H1 (cell line): ENCODE results near the gene TMEM89. TPM values are rescaled to one million over a fixed set of nuclear protein-coding genes. Genes with fewer than 3 reads are reported as not detected.

Experiments used
- CTCF ChIA-PET: fragments of 300-600 bp; sonication (Branson Sonifier 250); formaldehyde crosslinking; loops from one replicate; lab custom pipeline; 2021; ENCODE audit not compliant: partially characterized antibody; lab: Charles Lee
- POLR2A ChIA-PET: fragments of 300-600 bp; sonication (Branson Sonifier 250); formaldehyde crosslinking; loops from one replicate; lab custom pipeline; 2021; ENCODE audit warnings: inconsistent platforms; ENCODE audit not compliant: partially characterized antibody; lab: Charles Lee
- DNase-seq, 2 experiments: peaks; one replicate each; pipeline versions ENCODE4 v3.0.0 to v3.0.0-alpha.2; 2010 to 2022; ENCODE audit warnings: low spot score in 2 of 2, low read depth in 1 of 2, mixed read lengths in 1 of 2
- FAIRE-seq: peaks from 2 replicates; lab custom pipeline; 2011; peaks lifted over from hg19 to GRCh38; lab: Jason Lieb, UNC
- H2AFZ ChIP-seq: 2 replicates; pipeline ENCODE4 v1.8.1; 2012; ENCODE audit warnings: low read length, inconsistent platforms
- H2AK5ac ChIP-seq: 2 replicates; pipeline ENCODE4 v1.6.1; 2013; ENCODE audit warnings: low read depth, low read length
- H2BK120ac ChIP-seq: replicated peaks from 2 replicates; pipeline ENCODE3; 2013; ENCODE audit warnings: low read depth, low read length, inconsistent platforms
- H2BK12ac ChIP-seq: 2 replicates; pipeline ENCODE4 v1.6.1; 2013; ENCODE audit warnings: low read depth, low read length
- H2BK15ac ChIP-seq: 2 replicates; pipeline ENCODE4 v1.6.1; 2013; ENCODE audit warnings: low read length
- H2BK20ac ChIP-seq: 2 replicates; pipeline ENCODE4 v1.6.1; 2013; ENCODE audit warnings: low read length
- H2BK5ac ChIP-seq: 2 replicates; pipeline ENCODE4 v1.6.1; 2013; ENCODE audit warnings: low read depth, low read length
- H3K14ac ChIP-seq: 2 replicates; pipeline ENCODE4 v1.6.1; 2013; ENCODE audit warnings: inconsistent platforms; ENCODE audit not compliant: insufficient read length
- H3K18ac ChIP-seq: 2 replicates; pipeline ENCODE4 v1.6.1; 2013; ENCODE audit warnings: low read length; ENCODE audit errors: extremely low read depth
- H3K23ac ChIP-seq: 2 replicates; pipeline ENCODE4 v1.6.1; 2013; ENCODE audit warnings: inconsistent platforms; ENCODE audit not compliant: insufficient read length
- H3K23me2 ChIP-seq: 2 replicates; pipeline ENCODE4 v1.6.1; 2013; ENCODE audit warnings: low read depth, low read length
- H3K27ac ChIP-seq: 2 replicates; pipeline ENCODE4 v1.6.1; 2011; ENCODE audit warnings: low read depth, low read length, inconsistent platforms
- H3K27me3 ChIP-seq, 4 experiments: replicated peaks in 1 of 4; 1 replicate in 1 of 4; 2 replicates in 3 of 4; pipeline versions ENCODE4 v1.6.1 to v1.8.1; 2011 to 2013; ENCODE audit warnings: low read length in 3 of 4, mild to moderate bottlenecking in 3 of 4, inconsistent platforms in 2 of 4, mixed read lengths in 2 of 4, moderate library complexity in 1 of 4; ENCODE audit not compliant: control insufficient read depth in 3 of 4, insufficient read depth in 3 of 4; ENCODE audit errors: extremely low read depth in 1 of 4
- H3K36me3 ChIP-seq, 4 experiments: 2 replicates each; pipeline versions ENCODE4 v1.6.1 to v1.8.1; 2011 to 2013; ENCODE audit warnings: mild to moderate bottlenecking in 4 of 4, low read length in 3 of 4, moderate library complexity in 2 of 4, control low read depth in 1 of 4, inconsistent platforms in 1 of 4; ENCODE audit not compliant: insufficient read depth in 4 of 4, control insufficient read depth in 2 of 4
- H3K4ac ChIP-seq: replicated peaks from 2 replicates; pipeline ENCODE3; 2013; ENCODE audit warnings: low read length, low read depth, mixed read lengths, inconsistent platforms; ENCODE audit not compliant: insufficient read length
- H3K4me1 ChIP-seq, 4 experiments: replicated peaks in 1 of 4; 1 replicate in 1 of 4; 2 replicates in 3 of 4; pipeline versions ENCODE4 v1.6.1 to v1.8.1; 2011 to 2013; ENCODE audit warnings: low read length in 3 of 4, inconsistent platforms in 2 of 4, mixed read lengths in 1 of 4; ENCODE audit not compliant: insufficient read depth in 4 of 4, control insufficient read depth in 3 of 4
- H3K4me2 ChIP-seq, 2 experiments: 2 replicates each; pipeline versions ENCODE4 v1.6.1 to v1.8.1; 2011 to 2013; ENCODE audit warnings: low read depth in 2 of 2, low read length in 2 of 2, control low read depth in 1 of 2, inconsistent platforms in 1 of 2, mild to moderate bottlenecking in 1 of 2; ENCODE audit not compliant: insufficient read depth in 1 of 2
- H3K4me3 ChIP-seq, 4 experiments: fragments of 200-600, 300-600 bp in 1 of 4; sonication (generic), shearing (Covaris generic), sonication (Bioruptor Twin) in 1 of 4; 2 replicates each; pipeline versions ENCODE4 v1.5.1 to v1.8.1; 2011 to 2016; ENCODE audit warnings: low read length in 4 of 4, low read depth in 3 of 4, control low read depth in 2 of 4, inconsistent platforms in 2 of 4, mild to moderate bottlenecking in 2 of 4, mixed read lengths in 1 of 4, moderate library complexity in 1 of 4; ENCODE audit not compliant: insufficient read depth in 2 of 4; ENCODE audit errors: extremely low read depth in 1 of 4
- H3K56ac ChIP-seq: replicated peaks from 2 replicates; pipeline ENCODE3; 2013; ENCODE audit warnings: low read depth, mild to moderate bottlenecking, mixed read lengths, low read length, inconsistent platforms; ENCODE audit not compliant: insufficient read length
- H3K79me1 ChIP-seq: 2 replicates; pipeline ENCODE4 v1.6.1; 2013; ENCODE audit warnings: low read depth, low read length, control low read depth
- H3K79me2 ChIP-seq, 2 experiments: 2 replicates each; pipeline versions ENCODE4 v1.6.1 to v1.8.1; 2012 to 2013; ENCODE audit warnings: low read length in 2 of 2, mild to moderate bottlenecking in 2 of 2, inconsistent platforms in 1 of 2; ENCODE audit not compliant: insufficient read depth in 2 of 2, control insufficient read depth in 1 of 2
- H3K9ac ChIP-seq, 4 experiments: replicated peaks in 1 of 4; 1 replicate in 1 of 4; 2 replicates in 3 of 4; pipeline versions ENCODE4 v1.6.1 to v1.8.1; 2011 to 2013; ENCODE audit warnings: low read depth in 3 of 4, low read length in 3 of 4, control low read depth in 2 of 4, mild to moderate bottlenecking in 2 of 4, moderate library complexity in 2 of 4, inconsistent platforms in 1 of 4; ENCODE audit errors: extremely low read depth in 1 of 4
- H3K9me3 ChIP-seq, 2 experiments: 2 replicates each; pipeline versions ENCODE4 v1.6.1 to v1.8.1; 2012 to 2013; ENCODE audit warnings: mild to moderate bottlenecking in 2 of 2, moderate library complexity in 2 of 2, control low read depth in 1 of 2, inconsistent platforms in 1 of 2, low read depth in 1 of 2, low read length in 1 of 2, mixed read lengths in 1 of 2; ENCODE audit not compliant: insufficient read depth in 2 of 2
- H4K20me1 ChIP-seq, 2 experiments: replicated peaks in 1 of 2; 2 replicates each; pipeline versions ENCODE3 to v1.8.1; 2011 to 2013; ENCODE audit warnings: inconsistent platforms in 2 of 2, low read length in 2 of 2, mild to moderate bottlenecking in 1 of 2; ENCODE audit not compliant: insufficient read depth in 2 of 2, control insufficient read depth in 1 of 2
- H4K5ac ChIP-seq: 2 replicates; pipeline ENCODE4 v1.6.1; 2013; ENCODE audit warnings: low read length, low read depth, mixed read lengths, inconsistent platforms; ENCODE audit not compliant: insufficient read length
- H4K8ac ChIP-seq: 2 replicates; pipeline ENCODE4 v1.8.0; 2013; ENCODE audit warnings: mild to moderate bottlenecking, moderate library complexity, low read length, inconsistent platforms; ENCODE audit not compliant: insufficient read depth; ENCODE audit errors: extremely low read depth
- H4K91ac ChIP-seq: replicated peaks from 2 replicates; pipeline ENCODE3; 2013; ENCODE audit warnings: low read length, mixed read lengths, inconsistent platforms; ENCODE audit not compliant: insufficient read length
- ATF2 ChIP-seq: IDR thresholded peaks from 2 replicates; pipeline ENCODE4 v1.6.1; 2012; ENCODE audit warnings: low read length, inconsistent platforms
- CTBP2 ChIP-seq: IDR thresholded peaks from 2 replicates; pipeline ENCODE4 v1.7.0; 2011; ENCODE audit warnings: borderline replicate concordance, mild to moderate bottlenecking, moderate library complexity, mixed read lengths, low read length; ENCODE audit not compliant: insufficient read depth, insufficient read length
- HDAC2 ChIP-seq, 2 experiments: fragments of 300-600 bp in 1 of 2; sonication (generic) in 1 of 2; IDR thresholded peaks; 2 replicates each; pipeline ENCODE4 v1.6.1; 2011 to 2012; ENCODE audit warnings: low read depth in 2 of 2, low read length in 2 of 2, mild to moderate bottlenecking in 2 of 2, moderate library complexity in 2 of 2, borderline replicate concordance in 1 of 2, inconsistent platforms in 1 of 2
- KDM1A ChIP-seq: fragments of 200-600, 300-600 bp; sonication (generic); IDR thresholded peaks from 2 replicates; pipeline ENCODE4 v1.7.1; 2016; ENCODE audit warnings: mild to moderate bottlenecking, low read length, borderline replicate concordance
- KDM5A ChIP-seq: fragments of 200-600 bp; IDR thresholded peaks from 2 replicates; pipeline ENCODE4 v1.7.1; 2012; ENCODE audit warnings: mild to moderate bottlenecking, low read length, inconsistent platforms, mixed read lengths
- NRF1 ChIP-seq: IDR thresholded peaks from 2 replicates; pipeline ENCODE4 v1.6.1; 2011; ENCODE audit warnings: mild to moderate bottlenecking, low read depth, low read length, improper control_type of control experiment
- POLR2AphosphoS5 ChIP-seq: IDR thresholded peaks from 2 replicates; pipeline ENCODE4 v1.6.1; 2011; ENCODE audit warnings: low read depth, low read length
- YY1 ChIP-seq: IDR thresholded peaks from 2 replicates; pipeline ENCODE4 v1.6.1; 2011; ENCODE audit warnings: low read depth, mild to moderate bottlenecking, low read length
- ZNF274 ChIP-seq: IDR thresholded peaks from 2 replicates; pipeline ENCODE4 v1.7.0; 2012; ENCODE audit warnings: low read length, borderline replicate concordance; ENCODE audit errors: extremely low read depth
- WGBS, 2 experiments: shearing (Covaris generic) in 1 of 2; methylation state at CpG; one replicate each; pipeline versions ENCODE4 v1.1.6 to v1.1.7; 2013 to 2015; ENCODE audit warnings: low lambda C conversion rate in 2 of 2, mixed read lengths in 2 of 2, inconsistent platforms in 1 of 2, low coverage in 1 of 2, missing lambda C conversion rate in 1 of 2; ENCODE audit not compliant: insufficient replicate concordance in 2 of 2, insufficient coverage in 1 of 2, insufficient read length in 1 of 2; ENCODE audit errors: extremely low coverage in 1 of 2, missing lambda C conversion rate in 1 of 2; 5-methylcytosine and 5-hydroxymethylcytosine counted together
- polyA plus RNA-seq, 7 experiments: library from polyadenylated mRNA; depleted of rRNA in 3 of 7; stranded (reverse) in 5 of 7; unstranded in 2 of 7; fragments of >200 nt in 5 of 7; fragments of 200-250 nt in 2 of 7; gene quantifications; 1 replicate in 5 of 7; 2 replicates in 1 of 7; 4 replicates in 1 of 7; pipeline versions ENCODE4 v1.2.1 to v1.2.3, GENCODE V29; 2011 to 2013; ENCODE audit warnings: missing spikeins in 2 of 7, mixed read lengths in 2 of 7
- total RNA-seq: library from RNA; stranded (reverse); fragmentation: NEBNext Ultra II Directional; extraction: Animal tissue kit (Norgen Biotek cat#: 25700); gene quantifications from 2 replicates; pipeline ENCODE4 v1.2.1, GENCODE V29; 2021

TMEM89 gene
- total and polyA plus RNA-seq, 2 of the 8 experiments (the other 6 are each of a cell fraction or from before 2014, with no cell fraction given): not detected

DNA sequence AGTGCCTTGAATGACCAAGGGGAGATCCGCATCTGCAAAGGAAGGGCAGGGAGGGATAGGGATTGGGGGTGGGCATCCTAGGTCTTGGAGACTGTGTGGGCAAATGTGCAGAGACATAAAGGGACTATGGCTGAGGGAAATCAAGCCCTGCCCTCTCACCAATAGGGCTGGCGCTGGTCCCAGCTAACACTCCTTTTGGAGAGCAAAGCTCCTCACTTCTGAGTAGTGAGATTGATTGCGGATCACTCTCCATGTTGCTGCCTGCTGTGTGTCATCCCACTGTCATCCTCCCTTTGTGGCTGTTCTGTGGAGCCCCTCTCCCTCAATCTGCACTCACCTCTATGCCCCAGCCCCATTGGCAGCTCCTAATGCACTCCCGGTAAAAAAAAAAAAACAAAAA, 43.4 kb upstream of the TMEM89 start:
- H3K14ac ChIP-seq: no peak overlapping the region
- peak overlapping the region in 1 of 2 experiments; percentile 77; a peak in 1 of 4 replicates for H3K4me2 ChIP-seq
- peaks cover 5 to 12% of the 10 kb centered on the region in 2 experiments for H4K20me1 ChIP-seq
- no peak overlapping the region for H3K23ac ChIP-seq
- peak overlapping the region; percentile 72; the same call in 1 of the 2 replicates for H2BK15ac ChIP-seq
- H3K4me3 ChIP-seq: no peak overlapping the region
- peaks cover 2% of the 10 kb centered on the region; the same call in 1 of the 2 replicates for H3K79me1 ChIP-seq
- WGBS, 2 experiments: 92% methylated on average over 4 of the region's 4 CpGs; no CpG with 5 or more reads in 1 of the 2 experiments
- no peak overlapping the region for H3K27ac ChIP-seq
- FAIRE-seq (no peak), DNase-seq (no peak)
- no peak overlapping the region for H2AFZ ChIP-seq
- H2BK120ac ChIP-seq: no peak overlapping the region
- 0 out of 7 replicates have a peak, but pooled peaks cover 0 to 4% (median 0%) of the 10 kb centered on the region in 4 experiments for H3K27me3 ChIP-seq
- peaks cover 0 to 11% (median 7%) of the 10 kb centered on the region in 4 experiments; a peak in 5 of 7 replicates for H3K4me1 ChIP-seq
- H2BK5ac ChIP-seq: 0 out of 2 replicates have a peak overlapping the region, but pooled peaks have one; percentile 52
- no peak overlapping the region for H4K91ac ChIP-seq
- no peak overlapping the region for H3K9ac ChIP-seq
- ChIA-PET POLR2A (interaction anchor here (1.5 to 11.1 kb wide), 8 partner anchors 13 to 75 kb away, joined by 3 to 175 read pairs (median 42); partner anchors contain the start of genes NCKIPSD and SLC26A6), CTCF (interaction anchor here (0.9 to 5.2 kb wide), 12 partner anchors 10 to 357 kb away, joined by 3 to 27 read pairs (median 3); partner anchors contain the start of genes NCKIPSD, NDUFAF3, PRKAR2A and SLC26A6)
- no peak overlapping the region for H3K4ac ChIP-seq
- H2AK5ac ChIP-seq: peak overlapping the region; percentile 86; the same call in 1 of the 2 replicates
- H3K36me3 ChIP-seq: peaks cover 0 to 12% (median 1%) of the 10 kb centered on the region in 4 experiments; a peak in 4 of 8 replicates
- H2BK20ac ChIP-seq: no peak overlapping the region
- H4K8ac ChIP-seq: no peak overlapping the region
- no peak overlapping the region for H4K5ac ChIP-seq
- no peak overlapping the region for H3K18ac ChIP-seq
- H3K79me2 ChIP-seq: no peaks in the 10 kb centered on the region
- no peak overlapping the region for H3K56ac ChIP-seq
- H3K9me3 ChIP-seq: no peaks in the 10 kb centered on the region
- H2BK12ac ChIP-seq: 0 out of 2 replicates have a peak overlapping the region, but pooled peaks have one; percentile 50
- peaks cover 12% of the 10 kb centered on the region; the same call in 1 of the 2 replicates for H3K23me2 ChIP-seq
- no peak for TF ChIP-seq ATF2
- no peak for TF ChIP-seq HDAC2 (IDR thresholded peaks at IDR 0.05; ENCODE audit: borderline replicate concordance in 1 of 2, low read depth in 2 of 2, low read length in 2 of 2)
- TF ChIP-seq KDM5A: no peak
- no peak for TF ChIP-seq NRF1
- no peak for TF ChIP-seq KDM1A
- TF ChIP-seq POLR2AphosphoS5: peak; percentile 33; the same call in 1 of the 2 replicates
- TF ChIP-seq YY1: no peak
- TF ChIP-seq CTBP2: no peak
- TF ChIP-seq ZNF274: no peak
